DOHH2 (cell line): ENCODE data around the gene FRYL.
"Not testable (repeated sequence)": the region's sequence is repeated elsewhere in the genome, so short reads cannot be mapped to it uniquely, and the experiment has no call there.

Source experiments
- H3F3A ChIP-seq: fragments of 200-600 bp; sonication (generic), shearing (Covaris generic); 2 replicates; pipeline ENCODE4 v1.6.0; 2016; ENCODE audit warnings: antibody characterized with exemption, mild to moderate bottlenecking; ENCODE audit not compliant: control insufficient read depth, insufficient read depth
- H3K27ac ChIP-seq: fragments of 200-600 bp; sonication (generic); 2 replicates; pipeline ENCODE4 v1.5.1; 2014; ENCODE audit warnings: low read depth, mild to moderate bottlenecking, low read length, moderate library complexity
- H3K27me3 ChIP-seq: fragments of 200-600 bp; sonication (generic); 2 replicates; pipeline ENCODE4 v1.6.1; 2014; ENCODE audit warnings: mild to moderate bottlenecking, low read length, mixed read lengths; ENCODE audit not compliant: control insufficient read depth
- H3K36me3 ChIP-seq: fragments of 200-600 bp; sonication (generic); 2 replicates; pipeline ENCODE4 v1.6.1; 2014; ENCODE audit warnings: mild to moderate bottlenecking, low read length, moderate library complexity, mixed read lengths; ENCODE audit not compliant: control insufficient read depth
- H3K4me1 ChIP-seq: fragments of 200-600 bp; sonication (generic); 2 replicates; pipeline ENCODE4 v1.6.1; 2014; ENCODE audit warnings: mild to moderate bottlenecking, low read length, mixed read lengths; ENCODE audit not compliant: control insufficient read depth
- H3K4me2 ChIP-seq: fragments of 200-600 bp; sonication (generic); 2 replicates; pipeline ENCODE4 v1.6.0; 2014; ENCODE audit warnings: mild to moderate bottlenecking, low read length, moderate library complexity
- H3K4me3 ChIP-seq: fragments of 200-600 bp; sonication (generic); 2 replicates; pipeline ENCODE4 v1.5.1; 2014; ENCODE audit warnings: mild to moderate bottlenecking, low read length, mixed read lengths
- H3K79me2 ChIP-seq: fragments of 200-600 bp; sonication (generic); 2 replicates; pipeline ENCODE4 v1.6.1; 2014; ENCODE audit warnings: mild to moderate bottlenecking, low read length, mixed read lengths; ENCODE audit not compliant: control insufficient read depth
- H3K9me2 ChIP-seq: fragments of 200-600 bp; sonication (generic); replicated peaks from 2 replicates; pipeline ENCODE4 v1.6.1; 2014; ENCODE audit warnings: mild to moderate bottlenecking, low read length, mixed read lengths; ENCODE audit not compliant: control insufficient read depth
- H3K9me3 ChIP-seq: fragments of 200-600 bp; sonication (generic); 2 replicates; pipeline ENCODE4 v1.6.1; 2014; ENCODE audit warnings: antibody characterized with exemption, low read length, mixed read lengths; ENCODE audit not compliant: control insufficient read depth, insufficient read depth
- H4K20me1 ChIP-seq: fragments of 200-600 bp; sonication (generic); 2 replicates; pipeline ENCODE4 v1.6.0; 2014; ENCODE audit warnings: low read depth, mild to moderate bottlenecking, antibody characterized with exemption, low read length, moderate library complexity; ENCODE audit not compliant: control insufficient read depth, insufficient read depth
- EZH2phosphoT487 ChIP-seq: fragments of 200-600 bp; sonication (generic); IDR thresholded peaks from 2 replicates; pipeline ENCODE4 v1.6.1; 2017; ENCODE audit warnings: borderline replicate concordance, mild to moderate bottlenecking, antibody characterized with exemption, low read length, moderate library complexity, mixed read lengths
- TF ChIP-seq, protein P1 (sequence below): fragments of 200-600 bp; sonication (generic); IDR thresholded peaks from one replicate; pipeline ENCODE4 v1.5.1; 2014; ENCODE audit warnings: antibody characterized with exemption, mild to moderate bottlenecking, low read depth, low read length; ENCODE audit not compliant: poor library complexity, severe bottlenecking

FRYL gene

DNA sequence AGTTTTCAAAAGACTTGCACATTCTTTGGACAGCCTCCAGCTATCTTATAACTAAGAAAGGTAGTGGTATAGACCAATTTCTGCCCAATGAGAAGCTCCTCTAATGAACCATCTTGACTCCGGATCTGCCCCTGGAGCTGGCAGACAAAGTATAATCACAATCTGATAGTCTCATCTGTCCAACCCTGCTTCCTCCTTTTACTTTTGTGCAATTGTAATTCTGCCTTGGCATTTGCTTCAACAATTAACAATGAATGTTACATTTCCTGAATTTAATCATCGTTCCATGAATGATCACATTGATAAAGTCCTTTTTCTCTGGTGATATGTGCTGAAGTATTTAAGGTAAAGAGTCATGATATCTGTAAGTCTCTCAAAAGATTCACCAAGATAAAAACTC is 27.8 kb downstream of the FRYL start:
- no peaks in the 10 kb centered on the region for H3K4me1 ChIP-seq
- no peak overlapping the region for H3K27ac ChIP-seq
- H3K9me2 ChIP-seq: no peaks in the 10 kb centered on the region
- TF ChIP-seq EZH2phosphoT487: no peak
- TF ChIP-seq, protein P1, sequence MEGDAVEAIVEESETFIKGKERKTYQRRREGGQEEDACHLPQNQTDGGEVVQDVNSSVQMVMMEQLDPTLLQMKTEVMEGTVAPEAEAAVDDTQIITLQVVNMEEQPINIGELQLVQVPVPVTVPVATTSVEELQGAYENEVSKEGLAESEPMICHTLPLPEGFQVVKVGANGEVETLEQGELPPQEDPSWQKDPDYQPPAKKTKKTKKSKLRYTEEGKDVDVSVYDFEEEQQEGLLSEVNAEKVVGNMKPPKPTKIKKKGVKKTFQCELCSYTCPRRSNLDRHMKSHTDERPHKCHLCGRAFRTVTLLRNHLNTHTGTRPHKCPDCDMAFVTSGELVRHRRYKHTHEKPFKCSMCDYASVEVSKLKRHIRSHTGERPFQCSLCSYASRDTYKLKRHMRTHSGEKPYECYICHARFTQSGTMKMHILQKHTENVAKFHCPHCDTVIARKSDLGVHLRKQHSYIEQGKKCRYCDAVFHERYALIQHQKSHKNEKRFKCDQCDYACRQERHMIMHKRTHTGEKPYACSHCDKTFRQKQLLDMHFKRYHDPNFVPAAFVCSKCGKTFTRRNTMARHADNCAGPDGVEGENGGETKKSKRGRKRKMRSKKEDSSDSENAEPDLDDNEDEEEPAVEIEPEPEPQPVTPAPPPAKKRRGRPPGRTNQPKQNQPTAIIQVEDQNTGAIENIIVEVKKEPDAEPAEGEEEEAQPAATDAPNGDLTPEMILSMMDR: no peak
- H3F3A ChIP-seq: no peaks in the 10 kb centered on the region
- H4K20me1 ChIP-seq: peaks cover 6% of the 10 kb centered on the region; the same call in 1 of the 2 replicates
- H3K36me3 ChIP-seq: 0 out of 2 replicates have a peak, but pooled peaks cover 3% of the 10 kb centered on the region
- H3K4me2 ChIP-seq: no peak overlapping the region
- peaks cover 96% of the 10 kb centered on the region for H3K79me2 ChIP-seq
- H3K9me3 ChIP-seq: no peaks in the 10 kb centered on the region
- H3K27me3 ChIP-seq: no peaks in the 10 kb centered on the region
- H3K4me3 ChIP-seq: no peak overlapping the region

DNA sequence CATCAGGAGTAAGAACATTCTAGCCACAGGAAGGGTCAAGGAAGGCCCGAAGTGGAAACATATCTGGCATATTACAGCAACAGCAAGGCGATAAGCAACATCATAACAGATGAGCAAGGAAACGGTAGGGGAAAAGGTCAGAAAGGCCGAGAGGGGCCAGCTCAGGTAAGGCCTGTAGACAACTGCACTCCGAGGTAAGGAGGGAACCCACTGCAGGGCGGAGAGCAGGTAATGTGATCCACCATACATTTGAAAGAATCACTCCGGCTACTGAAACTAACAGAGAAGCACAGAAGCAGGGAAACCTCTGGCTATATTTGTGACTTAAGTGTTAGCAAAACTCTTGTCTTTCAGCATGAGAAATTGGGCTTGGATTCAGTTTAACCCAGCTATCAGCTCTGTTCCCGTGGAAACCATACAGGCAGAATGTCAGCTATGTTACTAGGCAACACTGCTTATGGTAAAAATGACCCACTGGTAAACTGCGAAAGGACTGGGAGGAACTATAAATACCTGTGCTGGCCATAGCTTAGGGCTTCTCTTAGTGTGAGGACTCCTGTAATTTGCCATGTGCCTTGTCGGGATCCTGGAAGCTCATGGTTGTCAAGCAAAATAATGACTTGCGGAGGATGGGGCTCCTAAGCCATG is 31.0 kb downstream of the FRYL start:
- no peaks in the 10 kb centered on the region for H3K9me2 ChIP-seq
- no peak overlapping the region for H3K27ac ChIP-seq
- peaks cover 6% of the 10 kb centered on the region; the same call in 1 of the 2 replicates for H4K20me1 ChIP-seq

DNA sequence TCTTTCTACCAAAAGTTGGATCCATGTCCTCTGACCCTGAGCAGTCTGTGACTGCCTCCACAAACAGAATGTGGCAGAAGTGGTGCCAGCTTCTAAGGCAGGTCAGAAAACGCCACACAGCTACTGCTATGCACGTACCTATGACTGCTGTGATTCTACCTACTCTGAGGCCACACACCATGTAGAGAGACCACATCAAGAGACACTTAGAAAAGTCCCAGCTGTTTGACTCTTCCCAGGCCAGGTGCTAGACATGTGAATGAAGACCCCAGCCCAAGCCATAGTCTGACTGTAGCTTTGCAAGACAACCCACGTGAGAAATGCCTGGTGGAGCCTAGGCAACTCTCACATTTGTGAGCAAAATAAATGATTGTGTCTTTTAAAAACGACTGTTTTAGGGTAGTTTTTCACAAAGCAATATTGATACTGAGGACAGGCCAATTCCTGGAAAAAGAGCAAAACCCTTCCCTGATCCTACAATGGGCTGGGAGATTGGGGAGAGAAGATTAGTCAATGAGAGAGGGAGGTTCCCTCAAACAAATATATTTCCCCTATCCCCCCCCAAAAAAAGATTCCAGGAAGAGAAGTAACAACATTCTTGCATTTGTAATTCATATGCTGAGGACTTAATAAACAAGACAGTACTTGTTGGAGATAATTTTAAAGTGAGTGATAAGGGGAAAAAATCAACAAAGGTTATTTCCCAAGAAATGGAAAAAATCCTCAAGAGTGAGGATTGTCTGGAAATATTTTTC is 33.3 kb downstream of the FRYL start:
- no peak overlapping the region for H3K4me3 ChIP-seq
- no peak overlapping the region for H3K27ac ChIP-seq
- H3K9me2 ChIP-seq: no peaks in the 10 kb centered on the region
- H3K4me1 ChIP-seq: peaks cover 9% of the 10 kb centered on the region
- no peaks in the 10 kb centered on the region for H3F3A ChIP-seq
- no peaks in the 10 kb centered on the region for H3K27me3 ChIP-seq
- H3K9me3 ChIP-seq: no peaks in the 10 kb centered on the region
- TF ChIP-seq, protein P1: no peak
- TF ChIP-seq EZH2phosphoT487: no peak
- no peak overlapping the region for H3K4me2 ChIP-seq
- H3K79me2 ChIP-seq: peaks cover 92% of the 10 kb centered on the region
- H3K36me3 ChIP-seq: 0 out of 2 replicates have a peak, but pooled peaks cover 3% of the 10 kb centered on the region
- 0 out of 2 replicates have a peak, but pooled peaks cover 3% of the 10 kb centered on the region for H4K20me1 ChIP-seq

More for the DNA sequence above, 31.0 kb downstream of the FRYL start:
- H3K9me3 ChIP-seq: no peaks in the 10 kb centered on the region
- no peaks in the 10 kb centered on the region for H3K27me3 ChIP-seq
- no peak overlapping the region for H3K4me2 ChIP-seq
- H3K4me3 ChIP-seq: no peak overlapping the region
- 0 out of 2 replicates have a peak, but pooled peaks cover 3% of the 10 kb centered on the region for H3K36me3 ChIP-seq
- peaks cover 92% of the 10 kb centered on the region for H3K79me2 ChIP-seq
- H3F3A ChIP-seq: no peaks in the 10 kb centered on the region
- no peaks in the 10 kb centered on the region for H3K4me1 ChIP-seq
- TF ChIP-seq, protein P1: no peak
- no peak for TF ChIP-seq EZH2phosphoT487

DNA sequence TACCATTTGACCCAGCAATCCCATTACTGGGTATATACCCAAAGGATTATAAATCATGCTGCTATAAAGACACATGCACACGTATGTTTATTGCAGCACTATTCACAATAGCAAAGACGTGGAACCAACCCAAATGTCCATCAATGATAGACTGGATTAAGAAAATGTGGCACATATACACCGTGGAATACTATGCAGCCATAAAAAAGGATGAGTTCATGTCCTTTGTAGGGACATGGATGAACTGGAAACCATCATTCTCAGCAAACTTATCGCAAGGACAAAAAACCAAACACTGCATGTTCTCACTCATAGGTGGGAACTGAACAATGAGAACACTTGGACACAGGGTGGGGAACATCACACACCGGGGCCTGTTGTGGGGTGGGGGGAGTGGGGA is 34.9 kb downstream of the FRYL start:
- not testable (repeated sequence) for H4K20me1 ChIP-seq, H3F3A ChIP-seq, H3K4me3 ChIP-seq, H3K9me2 ChIP-seq, H3K4me2 ChIP-seq, H3K27me3 ChIP-seq, H3K9me3 ChIP-seq, H3K36me3 ChIP-seq, H3K27ac ChIP-seq
- Histone ChIP-seq H3K79me2 (peaks cover 92% of the 10 kb centered on the region), H3K4me1 (peaks cover 16% of the 10 kb centered on the region)
